T47D (cell line): ENCODE measurements around the gene RANBP9.
A peak's percentile ranks its signal among the peaks of the same experiment; 100 is the strongest.

Experiments used
- DNase-seq, 2 experiments: peaks; one replicate each; pipeline versions ENCODE4 v3.0.0 to v3.0.0-alpha.2; 2011 to 2012; ENCODE audit warnings: low read depth in 1 of 2, low spot score in 1 of 2
- JUND ChIP-seq: IDR thresholded peaks from 2 replicates; pipeline ENCODE4 v1.6.1; 2012; ENCODE audit warnings: low read depth
- in situ Hi-C: cut with HindIII; loops from 2 replicates; pipeline ENCODE4 v1.10.0; 2016; ENCODE audit warnings: low sequenced_read_pairs, low pct_unique_long_range_greater_than_20kb

The RANBP9 gene

GRCh38 chr6:13614926-13615791, 96.5 kb downstream of the RANBP9 start, which contains the start of gene NOL7:
Gene NOL7 (plus strand): TSS chr6:13615335. CDS start chr6:13615359, 24 bp downstream.
- DNase-seq = peak; percentile 88 to 98
- in situ Hi-C loops = no loop called here
- no peak for TF ChIP-seq JUND

- DNase-seq = peak in 1 of 2 experiments; percentile 43
- in situ Hi-C loops = no loop called here
- TF ChIP-seq JUND = no peak
Measured at GRCh38 chr6:13614126-13614925, 97.3 kb downstream of the RANBP9 start.

- no peak for TF ChIP-seq JUND
- in situ Hi-C loops = no loop called here
- DNase-seq = no peak
Measured at GRCh38 chr6:13613029-13613594, 98.5 kb downstream of the RANBP9 start.

GRCh38 chr6:13611715-13612114, 99.9 kb downstream of the RANBP9 start:
- no peak for DNase-seq

GRCh38 chr6:13605634-13606033, 106.0 kb downstream of the RANBP9 start:
- in situ Hi-C loops = no loop called here
- DNase-seq = no peak
- no peak for TF ChIP-seq JUND

More at GRCh38 chr6:13611715-13612114, 99.9 kb downstream of the RANBP9 start:
- in situ Hi-C loops = no loop called here
- TF ChIP-seq JUND = no peak

- DNase-seq = no peak
- in situ Hi-C loops = no loop called here
- no peak for TF ChIP-seq JUND
Measured at GRCh38 chr6:13604546-13605416, 106.9 kb downstream of the RANBP9 start.

- no peak for TF ChIP-seq JUND
- in situ Hi-C loops = no loop called here
- DNase-seq = no peak
Measured at GRCh38 chr6:13604135-13604534, 107.5 kb downstream of the RANBP9 start.

- DNase-seq = no peak
- no peak for TF ChIP-seq JUND
- in situ Hi-C loops = no loop called here
Measured at GRCh38 chr6:13600036-13600435, 111.6 kb downstream of the RANBP9 start.

GRCh38 chr6:13597073-13597472, 114.6 kb downstream of the RANBP9 start:
- no peak for TF ChIP-seq JUND
- DNase-seq = no peak
- in situ Hi-C loops = no loop called here

GRCh38 chr6:13593720-13594119, 117.9 kb downstream of the RANBP9 start:
- in situ Hi-C loops = no loop called here
- no peak for TF ChIP-seq JUND
- no peak for DNase-seq

GRCh38 chr6:13593103-13593502, 118.5 kb downstream of the RANBP9 start:
- in situ Hi-C loops = no loop called here
- no peak for DNase-seq

More at GRCh38 chr6:13593103-13593502, 118.5 kb downstream of the RANBP9 start:
- TF ChIP-seq JUND = no peak
